Brain microvascular endothelial cell (primary cell): Measurements from ENCODE around the gene DAGLA.
A peak's percentile ranks its signal among the peaks of the same experiment; 100 is the strongest.

Experiments used
- DNase-seq: peaks from one replicate; pipeline ENCODE4 v3.0.0-alpha.2; 2020
- H3K27ac ChIP-seq: fragments of 250-450 bp; sonication (Bioruptor Pico); 2 replicates; pipeline ENCODE4 v1.5.1; 2020; ENCODE audit warnings: mild to moderate bottlenecking, moderate library complexity
- H3K27me3 ChIP-seq: fragments of 250-450 bp; sonication (Bioruptor Pico); replicated peaks from 2 replicates; pipeline ENCODE4 v1.5.1; 2020; ENCODE audit warnings: mild to moderate bottlenecking
- H3K36me3 ChIP-seq: fragments of 250-450 bp; sonication (Bioruptor Pico); replicated peaks from 2 replicates; pipeline ENCODE4 v1.5.1; 2020; ENCODE audit warnings: mild to moderate bottlenecking
- H3K4me3 ChIP-seq: 2 replicates; pipeline ENCODE4 v1.5.1; 2011; ENCODE audit warnings: low read depth, mild to moderate bottlenecking, control low read depth, low read length, moderate library complexity
- CTCF ChIP-seq: IDR thresholded peaks from 2 replicates; pipeline ENCODE4 v1.5.1; 2011; ENCODE audit warnings: low read depth, mild to moderate bottlenecking, moderate library complexity, low read length, control low read depth, inconsistent platforms; ENCODE audit errors: missing control alignments
- in situ Hi-C: cut with HindIII; loops from 2 replicates; pipeline ENCODE4 v1.10.0; 2017; ENCODE audit warnings: low sequenced_read_pairs, low pct_ligation_motif_present

Gene DAGLA

GRCh38 chr11:61754534-61755482 lies 74.6 kb downstream of the DAGLA start:
- no peaks in the 10 kb centered on the region for H3K27me3 ChIP-seq
- in situ Hi-C loops = no loop called here
- H3K27ac ChIP-seq = peak overlapping the region; percentile 30
- no peak for TF ChIP-seq CTCF
- H3K36me3 ChIP-seq = no peaks in the 10 kb centered on the region
- peak overlapping the region; percentile 15 for H3K4me3 ChIP-seq
- DNase-seq = peak; percentile 75

- in situ Hi-C loops = no loop called here
- H3K4me3 ChIP-seq = no peak overlapping the region
- peak overlapping the region; percentile 55 for H3K27ac ChIP-seq
- no peak for TF ChIP-seq CTCF
- H3K36me3 ChIP-seq = no peaks in the 10 kb centered on the region
- no peak for DNase-seq
- no peaks in the 10 kb centered on the region for H3K27me3 ChIP-seq
Observed at GRCh38 chr11:61756147-61756451, 75.9 kb downstream of the DAGLA start.

- peak; percentile 48 for DNase-seq
- in situ Hi-C loops = no loop called here
- TF ChIP-seq CTCF = no peak
- no peaks in the 10 kb centered on the region for H3K27me3 ChIP-seq
- H3K27ac ChIP-seq = peak overlapping the region; percentile 64
- no peaks in the 10 kb centered on the region for H3K36me3 ChIP-seq
- no peak overlapping the region for H3K4me3 ChIP-seq
Observed at GRCh38 chr11:61756452-61757212, 76.4 kb downstream of the DAGLA start.

GRCh38 chr11:61757213-61757862 lies 77.1 kb downstream of the DAGLA start:
- in situ Hi-C loops = no loop called here
- no peak overlapping the region for H3K4me3 ChIP-seq
- H3K27me3 ChIP-seq = no peaks in the 10 kb centered on the region
- no peak for TF ChIP-seq CTCF
- H3K36me3 ChIP-seq = no peaks in the 10 kb centered on the region
- H3K27ac ChIP-seq = no peak overlapping the region
- DNase-seq = no peak

- DNase-seq = no peak
- H3K27me3 ChIP-seq = no peaks in the 10 kb centered on the region
- in situ Hi-C loops = no loop called here
- H3K27ac ChIP-seq = no peak overlapping the region
- H3K36me3 ChIP-seq = no peaks in the 10 kb centered on the region
- no peak overlapping the region for H3K4me3 ChIP-seq
- no peak for TF ChIP-seq CTCF
Observed at GRCh38 chr11:61760946-61761345, 80.8 kb downstream of the DAGLA start.
